Posterior cingulate gyrus (tissue), 11 donors: ENCODE results near the gene SF3A1.

Experiments
- DNase-seq, 10 donors: peaks; one replicate each; pipeline versions ENCODE4 v3.0.0 to v3.0.0-alpha.2; 2020 to 2021; ENCODE audit warnings: mixed read lengths in 3 of 10
- intact Hi-C: fragments of 100-400 bp; cut with DNase I; formaldehyde crosslinking; loops from one replicate; pipeline ENCODE4 v1.15.1; 2023

Gene SF3A1

DNA sequence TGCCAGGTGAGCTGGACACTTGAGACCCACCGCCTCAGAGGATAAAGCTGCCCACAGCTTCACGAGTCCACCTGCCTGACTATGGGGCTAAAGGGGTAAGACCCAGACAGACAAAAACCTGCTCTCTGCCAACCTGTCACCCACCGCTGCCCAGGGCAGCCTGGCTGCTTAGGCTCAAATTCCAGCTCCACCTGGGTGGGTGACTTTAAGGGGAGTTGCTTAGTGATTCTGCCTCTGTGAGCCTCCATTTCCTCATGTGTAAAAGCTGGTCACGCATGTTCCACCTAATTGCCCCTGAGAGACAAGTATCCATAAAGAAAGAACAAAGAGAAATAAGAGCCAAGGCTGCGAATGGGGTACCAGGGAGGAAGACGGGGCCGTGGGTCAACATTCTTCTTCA is 63.7 kb downstream of the SF3A1 start:
- DNase-seq = no peak
- intact Hi-C loops = no loop called here

DNA sequence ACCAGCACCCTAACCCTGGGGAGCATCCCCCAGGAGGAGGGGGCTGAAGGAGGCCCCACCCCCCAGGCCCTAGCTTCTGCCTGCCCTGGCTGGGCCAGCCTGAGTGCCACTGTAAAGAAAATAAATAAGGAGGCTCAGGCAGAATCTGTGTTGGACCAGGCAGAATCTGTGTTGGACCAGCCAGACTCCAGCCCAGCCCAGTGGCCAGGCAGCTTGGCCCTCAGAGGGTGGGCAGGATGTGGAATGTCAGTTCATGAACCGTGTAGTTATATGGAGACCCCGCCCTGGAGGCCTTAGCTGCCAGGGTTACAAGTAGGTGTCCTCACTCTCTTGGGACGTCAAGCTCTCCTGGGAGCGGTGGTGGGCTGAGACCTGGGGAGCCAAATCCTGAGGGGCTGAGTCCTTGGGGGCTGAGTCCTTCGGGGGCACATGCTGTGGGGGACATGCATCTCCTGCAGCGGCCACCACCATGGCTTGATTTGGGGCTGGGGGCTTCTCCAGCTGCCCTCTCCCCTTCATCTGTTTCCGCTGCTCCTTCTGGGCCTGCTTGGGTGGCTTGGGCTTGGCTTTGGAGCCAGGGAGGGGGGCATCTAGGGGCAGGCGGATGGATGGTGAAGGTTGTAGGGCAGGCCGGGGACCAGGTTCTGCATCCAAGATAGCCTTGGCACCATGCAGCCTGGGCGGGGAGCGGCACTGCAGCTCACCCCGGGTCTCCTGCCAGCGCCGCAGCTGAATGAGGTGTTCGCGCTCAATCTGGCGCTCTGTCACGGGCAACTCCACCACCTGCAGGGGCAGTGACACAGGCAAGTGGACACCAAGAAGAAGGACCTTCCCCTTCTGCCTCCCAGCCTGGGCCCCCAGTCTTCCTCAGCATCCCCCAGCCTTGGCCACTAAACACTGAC is 64.4 kb downstream of the SF3A1 start:
- intact Hi-C loops = no loop called here
- peak in 2 of 10 donors; percentile 31 to 88 for DNase-seq

DNA sequence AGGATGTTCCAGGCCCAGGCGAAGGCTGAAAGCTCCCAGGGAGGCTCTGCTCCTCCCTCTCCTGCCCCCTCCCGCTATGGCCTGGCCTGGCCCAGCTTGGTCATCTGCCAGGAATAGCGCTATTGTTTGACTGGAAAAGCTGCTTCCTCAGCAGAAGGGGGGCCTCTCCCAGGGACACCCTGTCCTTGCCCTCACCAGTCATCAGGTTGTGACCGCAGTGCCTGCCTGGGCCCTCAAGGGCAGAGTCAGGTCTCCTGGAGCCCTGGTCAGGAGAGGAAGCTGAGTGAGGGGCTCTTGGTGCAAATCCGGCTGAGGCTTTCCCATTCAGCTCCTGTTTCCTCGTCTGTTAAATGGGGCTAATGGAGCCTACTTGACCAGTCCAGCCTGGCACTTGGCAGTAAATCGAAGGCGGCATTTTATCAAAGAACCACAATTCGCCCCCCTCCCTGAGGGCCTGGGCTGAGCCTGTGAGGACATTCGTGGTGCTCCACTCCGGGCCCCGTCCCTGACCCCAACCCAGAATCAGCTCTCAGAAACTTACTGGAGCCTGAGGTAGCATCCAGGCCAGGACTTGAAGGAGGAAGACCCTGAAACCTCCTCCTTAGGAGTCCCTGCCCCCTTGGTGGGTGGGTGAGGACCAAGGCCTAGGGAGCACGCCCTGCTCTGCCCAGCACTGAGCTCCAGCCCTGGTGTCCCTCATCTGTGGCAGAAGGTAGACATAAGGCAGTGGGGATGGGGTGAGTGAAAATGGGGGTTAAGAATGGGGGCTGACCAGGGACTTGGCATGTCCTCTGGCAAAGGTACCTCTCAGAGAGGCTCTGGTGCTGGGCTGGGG is 65.4 kb downstream of the SF3A1 start:
- DNase-seq = peak in 9 of 10 donors; percentile 68 to 96 (median 84)
- intact Hi-C loops = no loop called here

DNA sequence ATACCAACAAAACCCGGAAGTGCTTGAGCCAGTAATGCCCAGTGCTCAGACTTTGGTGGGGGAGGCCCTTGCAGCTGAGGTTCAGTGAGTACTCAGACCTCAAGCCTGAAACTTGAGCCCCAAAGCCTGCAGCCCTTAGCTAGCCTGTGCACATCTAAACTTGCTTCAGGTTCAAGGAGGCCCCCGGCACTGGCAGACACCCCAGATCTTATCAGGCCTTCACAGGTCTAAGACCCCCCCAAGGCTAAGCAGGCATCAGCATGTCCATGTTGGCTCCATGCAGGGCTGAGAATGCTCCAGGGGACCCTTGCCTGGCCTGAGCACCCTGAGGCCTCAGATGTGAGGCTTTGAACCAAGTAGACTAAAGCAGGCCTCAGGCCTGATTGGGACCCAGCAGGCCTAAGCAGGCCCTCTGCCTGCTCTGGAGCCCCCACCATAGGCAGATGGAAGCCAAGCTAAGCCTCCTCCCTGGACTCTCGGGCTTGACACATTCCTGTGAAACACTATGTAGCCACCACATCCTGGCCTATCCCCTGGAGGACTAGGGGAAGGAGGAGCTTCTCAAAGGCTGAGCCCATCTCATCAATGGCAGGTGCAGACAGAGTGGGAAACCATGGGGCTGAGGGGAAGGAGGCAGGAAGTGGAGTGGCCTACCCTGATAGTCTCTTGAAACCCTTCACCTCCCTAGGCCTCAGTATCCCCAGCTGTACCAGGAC is 66.2 kb downstream of the SF3A1 start:
- peak in 1 of 10 donors; percentile 20 for DNase-seq
- intact Hi-C loops = no loop called here

DNA sequence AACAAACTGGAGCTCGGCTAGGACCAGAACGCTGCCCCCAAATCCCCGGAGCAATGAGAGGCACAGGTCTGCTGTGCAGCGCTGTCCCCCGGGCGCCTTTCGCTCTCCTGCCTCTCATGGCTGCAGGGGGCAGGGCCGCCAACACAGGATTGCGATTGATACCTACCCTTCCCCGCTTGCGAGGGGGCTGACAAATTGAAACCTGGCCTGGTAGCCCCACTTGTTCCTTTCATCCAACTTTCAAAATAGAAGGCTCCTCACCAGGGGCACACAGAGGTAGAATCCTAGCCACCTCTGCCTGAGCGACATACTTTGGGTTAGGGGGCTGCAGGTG is 66.7 kb downstream of the SF3A1 start:
- no peak for DNase-seq
- intact Hi-C loops = loop anchor here (2.0 kb wide), 1 partner anchor 37 kb away; the partner anchor contains the start of gene TBC1D10A

DNA sequence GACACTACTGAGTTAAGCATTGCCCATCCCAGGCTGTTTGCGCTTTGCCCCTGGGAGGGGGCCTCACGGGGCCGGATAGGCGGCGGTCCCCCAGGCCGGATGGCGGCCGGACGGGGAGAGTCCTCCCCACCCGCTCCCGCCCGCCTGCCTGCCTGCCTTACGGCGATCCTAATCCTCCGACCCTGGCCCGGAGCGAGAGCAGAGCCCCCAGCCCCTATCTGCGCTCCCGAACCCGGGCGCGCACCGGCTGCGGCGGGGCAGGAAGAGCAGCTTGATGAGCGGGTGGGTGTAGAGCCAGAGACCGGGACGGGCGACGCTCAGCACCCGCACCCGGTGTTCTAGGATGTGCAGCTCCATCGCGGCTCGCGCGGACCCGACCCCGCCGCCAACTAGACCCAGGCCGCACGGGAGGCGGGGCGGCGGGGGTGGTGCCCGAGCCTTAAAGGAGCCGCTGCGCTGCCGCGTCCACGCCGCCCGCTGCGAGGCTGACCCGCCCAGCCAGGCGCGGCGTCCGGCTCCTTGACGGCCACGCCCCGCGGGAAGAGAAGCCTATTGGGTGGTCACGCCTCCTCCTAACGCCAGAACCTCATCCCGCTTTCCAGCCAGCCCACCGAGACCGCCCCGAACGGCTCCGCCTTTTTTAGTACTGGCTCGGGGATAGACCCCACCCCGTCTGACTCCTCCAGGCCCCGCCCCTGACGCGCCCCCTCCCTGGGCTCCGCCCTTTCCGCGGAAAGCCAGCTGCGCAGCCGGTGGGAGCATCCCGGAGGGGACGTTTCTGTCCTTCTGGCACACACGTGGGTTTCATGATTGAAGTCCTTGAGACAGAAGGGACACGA is 67.3 kb downstream of the SF3A1 start, which contains the start of gene CASTOR1:
CASTOR1 (minus strand) TSS at position 365 of the 839 bp plus-strand sequence; CDS start at position 357, 8 bp downstream.
- intact Hi-C loops = loop anchor here (2.0 kb wide), 1 partner anchor 37 kb away; the partner anchor contains the start of gene TBC1D10A
- peak; percentile 93 to 100 (median 98) for DNase-seq

DNA sequence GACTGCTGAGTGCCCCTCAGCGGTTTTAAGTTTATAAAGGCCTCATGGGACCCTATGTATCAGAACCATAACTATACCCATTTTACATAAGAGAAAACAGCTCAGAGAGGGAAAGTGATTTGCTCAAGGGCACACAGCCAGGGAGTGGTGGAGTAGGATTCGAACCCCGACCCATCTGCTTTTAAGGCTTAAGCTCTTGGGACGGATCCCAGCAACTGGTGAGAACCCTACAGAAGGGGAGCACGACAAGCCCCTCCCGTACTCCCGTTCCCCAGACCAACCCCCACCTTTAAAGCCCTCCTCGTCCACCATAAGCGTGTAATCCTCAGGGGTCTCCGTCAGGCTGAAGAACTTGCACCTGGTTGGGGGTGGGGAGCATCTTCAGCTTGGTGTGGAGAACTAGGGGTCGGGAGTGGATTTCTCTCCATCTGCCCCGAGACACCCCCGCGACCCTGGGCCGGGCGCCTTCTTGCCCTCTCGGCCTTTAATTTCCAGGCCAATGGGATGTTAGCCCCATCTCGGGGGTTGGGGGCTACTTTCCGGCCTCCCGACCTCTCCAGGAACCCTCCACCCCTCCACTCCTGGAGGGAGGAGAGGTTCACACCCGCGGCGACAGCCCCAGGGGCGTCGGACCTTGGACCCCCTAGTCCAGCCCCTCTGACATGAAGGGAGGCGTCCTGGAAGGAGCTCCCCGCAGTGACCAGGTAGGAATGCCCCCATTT is 68.1 kb downstream of the SF3A1 start:
- intact Hi-C loops = loop anchor here (2.0 kb wide), 1 partner anchor 38 kb away; the partner anchor contains the start of gene TBC1D10A
- no peak for DNase-seq

DNA sequence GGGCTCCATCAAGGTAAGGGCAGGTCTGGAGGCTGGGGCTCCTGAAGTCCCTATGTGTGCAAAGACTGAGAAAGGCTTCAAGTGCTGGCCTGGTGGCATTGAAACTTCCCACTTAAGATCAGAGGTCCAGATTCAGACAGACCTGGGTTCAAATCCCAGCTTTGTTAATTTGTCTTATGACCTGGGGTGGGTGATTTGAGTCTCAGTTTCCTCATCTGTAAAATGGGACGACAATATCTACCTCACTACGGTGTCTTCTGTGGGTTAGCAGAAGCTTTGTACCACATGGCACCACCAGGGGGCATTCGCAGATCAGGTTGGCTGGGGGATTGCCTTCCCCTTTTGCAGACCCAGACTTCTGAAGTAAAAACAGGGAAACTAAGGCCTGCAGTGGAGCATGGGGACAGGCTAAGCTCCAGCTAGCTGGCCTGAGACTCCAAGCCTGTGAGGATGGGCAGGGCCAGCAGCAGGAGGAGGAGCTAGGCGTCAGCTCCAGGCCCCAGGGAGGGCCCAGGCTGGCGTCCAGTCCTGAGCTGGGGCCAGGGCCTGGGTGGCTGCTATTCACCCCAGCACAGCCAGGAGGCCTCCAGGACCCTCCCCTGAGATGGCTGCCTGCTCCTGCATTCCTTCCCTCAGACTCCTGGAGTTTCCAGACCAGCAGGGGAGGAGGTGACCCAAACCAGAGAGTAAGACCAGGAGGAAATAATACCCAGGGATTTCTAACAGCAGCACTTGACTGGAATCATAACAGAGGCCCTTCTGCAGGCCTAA is 68.9 kb downstream of the SF3A1 start:
- intact Hi-C loops = loop anchor here (1.0 to 2.0 kb wide), 2 partner anchors 39 to 99 kb away; partner anchors contain the start of genes RNF215 and TBC1D10A

DNA sequence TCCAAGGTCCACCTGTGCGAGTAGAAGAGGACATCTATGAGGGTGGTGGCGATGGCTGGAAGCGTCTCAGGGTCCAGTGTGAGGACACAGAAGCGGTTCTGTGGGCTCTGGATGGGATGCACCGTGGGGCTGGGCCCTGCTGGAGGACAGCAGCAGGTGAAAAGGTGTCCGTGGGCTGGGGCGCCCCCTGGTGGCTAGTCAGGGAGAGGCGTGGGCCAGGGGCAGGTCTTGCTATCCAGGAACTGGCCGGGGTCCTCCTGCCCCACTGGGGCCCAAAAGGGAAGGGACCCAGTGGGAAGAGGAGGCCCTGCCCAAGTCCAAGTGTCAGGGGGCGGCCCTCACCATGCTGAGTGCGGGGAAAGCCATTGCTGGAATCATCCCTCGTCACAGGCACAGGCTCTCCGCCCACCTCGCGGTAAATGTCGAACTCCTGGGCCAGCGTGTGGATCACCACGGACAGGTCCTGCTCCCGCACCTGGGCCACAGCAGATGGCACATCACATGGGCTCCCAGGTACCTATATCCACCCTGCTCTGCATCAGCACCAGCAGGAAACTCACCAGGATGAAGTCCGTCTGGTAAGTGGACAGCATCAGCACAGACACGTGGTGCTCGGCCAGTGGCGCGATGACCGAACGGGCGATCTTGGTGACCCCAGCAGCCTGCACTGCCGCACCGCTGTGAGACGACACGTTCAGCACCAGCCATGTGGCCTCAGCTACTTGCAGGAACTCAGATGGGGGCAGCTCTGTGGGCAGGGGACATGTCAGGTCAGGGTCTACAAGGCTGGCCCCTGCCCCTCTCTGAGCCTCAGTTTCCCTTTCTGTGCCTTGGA is 69.7 kb downstream of the SF3A1 start:
- peak in 9 of 10 donors; percentile 52 to 94 (median 63) for DNase-seq
- intact Hi-C loops = loop anchor here (1.0 kb wide), 1 partner anchor 100 kb away; the partner anchor contains the start of gene RNF215

More for the DNA sequence above, 68.9 kb downstream of the SF3A1 start:
- DNase-seq = peak; percentile 55 to 94 (median 80)

DNA sequence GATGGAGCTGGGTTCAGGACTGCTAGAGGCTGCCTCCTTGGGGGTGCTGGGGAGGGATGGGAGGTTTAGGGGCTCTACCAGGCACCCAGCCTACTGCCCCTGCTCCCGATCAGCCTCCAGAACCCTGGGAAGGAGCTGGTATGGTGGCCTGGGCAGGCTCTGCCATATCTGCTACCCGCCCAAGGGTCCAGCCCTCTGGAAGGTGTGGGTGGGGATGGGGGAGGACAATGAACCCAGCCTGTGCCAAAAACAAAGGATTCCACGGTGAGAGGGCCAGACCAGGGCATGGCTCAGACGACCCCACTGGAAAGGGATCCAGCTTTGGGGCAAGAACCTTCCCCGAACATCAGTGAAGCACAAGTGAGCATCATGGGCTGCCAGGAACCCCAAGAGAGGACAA is 70.4 kb downstream of the SF3A1 start:
- intact Hi-C loops = no loop called here
- no peak for DNase-seq

DNA sequence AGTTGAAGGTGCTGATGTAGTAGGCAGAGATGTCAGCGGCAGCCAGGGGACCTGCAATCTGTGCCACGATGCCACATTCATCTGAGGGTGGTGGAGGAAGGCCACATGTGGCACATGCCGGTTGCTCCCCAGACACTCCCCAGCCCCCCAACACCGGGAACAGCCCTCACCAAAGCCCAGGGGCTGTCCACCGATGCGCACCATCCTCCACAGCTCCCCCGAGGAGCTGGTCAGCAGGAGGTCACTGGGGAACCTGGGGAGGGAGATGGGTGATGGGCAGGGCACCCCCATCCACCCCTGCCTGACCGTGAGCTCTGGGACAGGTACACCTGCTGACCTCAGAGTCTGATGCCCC is 70.9 kb downstream of the SF3A1 start:
- intact Hi-C loops = no loop called here
- peak in 1 of 10 donors; percentile 48 for DNase-seq

DNA sequence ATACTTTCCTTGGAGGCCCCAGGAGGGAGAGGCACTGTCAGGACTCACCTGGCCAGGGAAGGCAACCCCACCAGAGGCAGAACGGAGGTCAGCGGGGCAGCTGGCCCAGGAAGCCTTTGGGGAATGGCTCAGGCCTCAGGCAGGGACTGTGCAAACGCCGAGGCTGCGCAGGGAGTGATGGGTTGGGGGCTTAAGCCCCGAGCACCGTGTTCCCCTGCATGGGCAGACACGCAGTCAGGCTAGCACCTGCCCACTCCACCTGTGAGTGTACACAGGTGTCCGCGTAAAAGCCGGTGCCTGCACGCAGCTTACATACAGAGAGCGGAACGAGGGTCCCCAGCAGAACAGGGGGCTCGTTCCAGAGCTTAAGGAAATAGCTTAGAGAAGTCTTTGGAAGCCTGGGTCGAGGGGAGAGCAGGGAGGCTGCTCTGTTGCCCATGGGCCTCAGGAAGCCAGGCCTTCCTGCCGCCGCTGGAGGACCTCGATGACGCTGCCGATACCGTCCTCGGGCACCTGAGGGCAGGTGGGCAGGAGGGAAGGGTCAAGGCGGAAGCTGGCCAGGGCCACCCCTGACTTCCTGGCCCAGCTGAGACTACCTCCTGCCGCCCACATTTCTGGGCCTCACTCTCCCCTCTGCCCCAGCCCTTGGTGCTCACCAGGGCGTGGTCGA is 71.4 kb downstream of the SF3A1 start:
- intact Hi-C loops = no loop called here
- DNase-seq = peak in 1 of 10 donors; percentile 69

DNA sequence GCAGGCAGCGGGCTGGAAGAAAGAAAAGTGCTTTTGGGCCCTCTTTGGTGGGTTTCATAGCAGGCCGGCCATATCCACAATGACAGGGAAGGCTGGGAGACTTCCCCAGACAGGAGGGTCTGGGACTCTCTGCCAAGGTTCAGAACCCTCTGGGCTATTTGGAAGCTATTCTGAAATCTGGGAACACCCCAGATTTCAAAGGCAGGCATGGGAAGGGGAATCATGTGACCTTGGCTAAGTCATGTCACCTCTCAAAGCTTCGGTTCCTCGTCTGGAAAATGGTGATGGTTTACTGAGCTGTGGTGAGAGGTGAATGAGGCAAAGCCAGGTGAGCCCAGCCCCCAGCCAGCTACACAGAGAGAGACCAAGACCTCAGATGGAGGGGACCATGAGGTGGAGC is 72.0 kb downstream of the SF3A1 start:
- no peak for DNase-seq
- intact Hi-C loops = no loop called here

DNA sequence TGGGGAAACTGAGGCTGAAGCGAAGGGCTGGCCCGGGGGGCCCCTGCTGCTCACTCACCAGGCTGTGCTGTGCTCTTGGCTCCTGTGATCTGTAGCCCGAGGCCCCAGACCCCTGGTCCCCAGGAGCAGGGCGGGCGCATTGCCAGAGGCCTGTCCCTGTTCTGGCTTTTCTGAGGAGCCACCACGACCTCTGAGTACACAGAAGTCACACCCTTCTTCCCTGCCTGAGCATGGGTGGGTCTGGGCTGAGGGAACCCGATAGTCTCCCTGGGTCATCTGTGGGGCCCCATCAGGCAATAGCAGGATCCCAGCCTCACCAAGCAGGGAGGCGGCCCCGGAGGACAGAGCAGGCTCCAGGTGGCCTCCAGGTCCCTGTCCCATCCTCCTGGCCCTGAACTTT is 72.5 kb downstream of the SF3A1 start:
- DNase-seq = peak in 1 of 10 donors; percentile 59
- intact Hi-C loops = no loop called here

DNA sequence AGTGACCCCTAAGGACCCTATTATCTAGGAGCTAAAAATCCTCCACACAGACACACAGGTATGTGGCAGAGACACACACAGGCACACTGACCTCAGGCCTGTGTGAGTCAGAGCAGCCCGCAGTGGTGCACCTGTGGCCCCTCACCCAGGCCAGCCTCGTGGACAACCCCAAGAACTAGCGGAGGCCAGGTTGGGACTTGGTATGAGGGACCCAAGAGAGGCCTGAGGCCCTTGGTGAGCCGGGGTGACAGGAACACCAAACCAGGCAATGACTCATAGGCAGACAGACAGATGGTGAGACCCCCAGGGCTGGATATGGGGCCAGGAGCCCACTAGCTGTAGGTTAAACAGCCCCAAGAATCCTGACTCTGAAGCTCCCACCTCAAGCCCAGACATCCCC is 73.4 kb downstream of the SF3A1 start:
- DNase-seq = peak in 1 of 10 donors; percentile 63
- intact Hi-C loops = no loop called here

DNA sequence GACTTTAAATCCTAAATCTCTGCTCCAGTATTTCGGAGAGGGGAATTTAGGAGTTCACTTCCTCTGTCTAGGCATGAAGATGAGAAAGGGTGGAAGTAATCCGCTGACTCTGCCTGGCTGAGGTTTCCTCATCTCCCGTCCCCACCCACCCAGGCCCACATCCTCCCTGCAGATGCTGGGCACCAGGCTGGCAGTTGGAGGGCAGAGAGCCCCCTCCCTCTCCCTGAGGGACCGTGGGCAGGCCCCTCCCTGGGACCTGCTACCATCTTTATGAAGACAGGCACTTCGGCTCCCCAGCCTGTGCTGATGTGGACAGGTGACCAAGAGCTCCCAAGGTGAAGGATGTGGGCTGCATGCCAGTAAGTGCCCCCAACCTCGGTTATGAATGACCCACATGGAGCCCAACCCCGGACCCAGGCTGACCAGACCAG is 74.1 kb downstream of the SF3A1 start:
- intact Hi-C loops = no loop called here
- DNase-seq = no peak
